Neural cell (in vitro differentiated cells): ENCODE data around the gene HMGB3.

Source experiments
- POLR2AphosphoS5 ChIP-seq: IDR thresholded peaks from 2 replicates; pipeline ENCODE4 v1.6.1; 2012
- RAD21 ChIP-seq: fragments of 450-650 bp; conservative IDR thresholded peaks from 2 replicates; pipeline ENCODE4 v1.6.1; 2014; ENCODE audit warnings: antibody characterized with exemption, mild to moderate bottlenecking, moderate library complexity
- TF ChIP-seq, protein P1 (sequence below): fragments of 450-650 bp; IDR thresholded peaks from 2 replicates; pipeline ENCODE4 v1.5.1; 2014; ENCODE audit warnings: antibody characterized with exemption, mild to moderate bottlenecking, moderate library complexity; ENCODE audit not compliant: poor library complexity, severe bottlenecking

DNA sequence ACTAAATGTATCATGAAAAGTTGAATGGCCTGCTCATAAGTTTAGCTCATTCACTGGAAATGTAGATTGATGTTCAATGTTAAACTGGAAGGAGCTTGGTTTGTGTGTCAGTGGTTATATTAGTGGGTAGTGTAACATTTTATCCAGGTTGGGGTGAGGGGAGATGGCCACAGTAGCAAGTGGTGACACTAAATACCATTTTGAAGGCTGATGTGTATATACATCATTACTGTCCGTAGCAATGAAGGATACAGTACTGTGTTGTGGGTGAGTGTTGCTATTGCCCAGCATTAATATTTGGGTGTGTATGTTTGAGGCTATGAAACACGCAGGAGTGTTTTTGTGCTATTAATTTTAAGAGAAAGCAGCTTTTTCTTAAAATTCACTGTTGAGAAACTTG lies 6.3 kb downstream of the HMGB3 start:
- TF ChIP-seq, protein P1, sequence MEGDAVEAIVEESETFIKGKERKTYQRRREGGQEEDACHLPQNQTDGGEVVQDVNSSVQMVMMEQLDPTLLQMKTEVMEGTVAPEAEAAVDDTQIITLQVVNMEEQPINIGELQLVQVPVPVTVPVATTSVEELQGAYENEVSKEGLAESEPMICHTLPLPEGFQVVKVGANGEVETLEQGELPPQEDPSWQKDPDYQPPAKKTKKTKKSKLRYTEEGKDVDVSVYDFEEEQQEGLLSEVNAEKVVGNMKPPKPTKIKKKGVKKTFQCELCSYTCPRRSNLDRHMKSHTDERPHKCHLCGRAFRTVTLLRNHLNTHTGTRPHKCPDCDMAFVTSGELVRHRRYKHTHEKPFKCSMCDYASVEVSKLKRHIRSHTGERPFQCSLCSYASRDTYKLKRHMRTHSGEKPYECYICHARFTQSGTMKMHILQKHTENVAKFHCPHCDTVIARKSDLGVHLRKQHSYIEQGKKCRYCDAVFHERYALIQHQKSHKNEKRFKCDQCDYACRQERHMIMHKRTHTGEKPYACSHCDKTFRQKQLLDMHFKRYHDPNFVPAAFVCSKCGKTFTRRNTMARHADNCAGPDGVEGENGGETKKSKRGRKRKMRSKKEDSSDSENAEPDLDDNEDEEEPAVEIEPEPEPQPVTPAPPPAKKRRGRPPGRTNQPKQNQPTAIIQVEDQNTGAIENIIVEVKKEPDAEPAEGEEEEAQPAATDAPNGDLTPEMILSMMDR = no peak
- TF ChIP-seq RAD21 (no peak), POLR2AphosphoS5 (no peak)
